ENCODE data around the gene MCRIP2. TPM values are rescaled to one million over a fixed set of nuclear protein-coding genes. Genes with fewer than 3 reads are reported as not detected.

MCRIP2 gene
- total and polyA plus RNA-seq, 2 of the 8 experiments (the other 6 are each of a cell fraction or from before 2014, with no cell fraction given) = 45.4 to 75.5 TPM

DNA sequence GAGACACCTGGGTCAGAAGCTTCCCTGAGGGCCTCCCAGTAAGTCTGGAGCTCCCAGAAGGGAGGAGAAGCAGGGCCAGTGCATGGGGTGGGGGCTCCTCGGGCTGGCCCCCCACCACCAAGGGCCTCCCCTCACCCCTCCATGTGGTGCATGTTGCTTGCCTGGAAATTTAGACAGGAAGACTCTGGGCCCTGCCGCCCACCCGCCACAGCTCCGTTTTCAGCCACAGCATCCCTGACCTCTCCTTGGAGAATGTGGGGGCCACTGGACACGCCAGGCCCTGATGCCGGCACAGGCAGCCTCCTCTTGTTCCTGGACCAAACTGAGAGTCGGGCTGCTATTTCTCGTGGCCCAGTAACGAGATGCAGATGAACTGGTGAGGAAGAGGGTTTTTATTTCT is 2.8 kb upstream of the MCRIP2 start:
- Histone ChIP-seq H3K4me2 (ENCODE audit: insufficient read depth in 1 of 2, low read depth in 2 of 2, low read length in 2 of 2) (peak overlapping the region in 1 of 2 experiments; percentile 62; a peak in 1 of 4 replicates), H2AFZ (ENCODE audit: low read length) (no peak overlapping the region), H4K20me1 (replicated peaks in 1 of 2; ENCODE audit: control insufficient read depth in 1 of 2, insufficient read depth in 2 of 2, low read length in 2 of 2) (peaks cover 3 to 5% of the 10 kb centered on the region in 2 experiments), H3K9me3 (ENCODE audit: insufficient read depth in 2 of 2, low read depth in 1 of 2, low read length in 1 of 2) (no peaks in the 10 kb centered on the region), H2BK5ac (ENCODE audit: low read depth, low read length) (peak overlapping the region; percentile 30; the same call in 1 of the 2 replicates), H4K91ac (replicated peaks; ENCODE audit: insufficient read length, low read length) (peak overlapping the region; percentile 22), H3K18ac (ENCODE audit: extremely low read depth, low read length) (peak overlapping the region; percentile 78), H3K79me2 (ENCODE audit: control insufficient read depth in 1 of 2, insufficient read depth in 2 of 2, low read length in 2 of 2) (peaks cover 0 to 8% of the 10 kb centered on the region in 2 experiments; a peak in 1 of 4 replicates), H2BK120ac (replicated peaks; ENCODE audit: low read depth, low read length) (no peak overlapping the region), H3K4ac (replicated peaks; ENCODE audit: insufficient read length, low read depth, low read length) (no peak overlapping the region), H3K23me2 (ENCODE audit: low read depth, low read length) (peaks cover 13% of the 10 kb centered on the region; the same call in 1 of the 2 replicates), H4K8ac (ENCODE audit: extremely low read depth, insufficient read depth, low read length) (no peak overlapping the region; the same call in 1 of the 2 replicates), H3K9ac (replicated peaks in 1 of 4; ENCODE audit: extremely low read depth in 1 of 4, low read depth in 3 of 4, low read length in 3 of 4) (no peak overlapping the region), H3K79me1 (ENCODE audit: low read depth, low read length) (no peaks in the 10 kb centered on the region; the same call in 1 of the 2 replicates), H3K27me3 (replicated peaks in 1 of 4; ENCODE audit: control insufficient read depth in 3 of 4, extremely low read depth in 1 of 4, insufficient read depth in 3 of 4, low read length in 3 of 4) (peaks cover 0 to 5% (median 1%) of the 10 kb centered on the region in 4 experiments; a peak in 2 of 7 replicates), H2BK20ac (ENCODE audit: low read length) (no peak overlapping the region), H3K4me1 (replicated peaks in 1 of 4; ENCODE audit: control insufficient read depth in 3 of 4, insufficient read depth in 4 of 4, low read length in 3 of 4) (peaks cover 0 to 36% (median 24%) of the 10 kb centered on the region in 4 experiments; a peak in 6 of 7 replicates), H2AK5ac (ENCODE audit: low read depth, low read length) (no peak overlapping the region), H3K14ac (ENCODE audit: insufficient read length) (no peak overlapping the region), H2BK12ac (ENCODE audit: low read depth, low read length) (no peak overlapping the region; the same call in 1 of the 2 replicates), H3K27ac (ENCODE audit: low read depth, low read length) (no peak overlapping the region), H3K36me3 (ENCODE audit: control insufficient read depth in 2 of 4, insufficient read depth in 4 of 4, low read length in 3 of 4) (peaks cover 0 to 6% (median 2%) of the 10 kb centered on the region in 4 experiments; a peak in 2 of 8 replicates), H2BK15ac (ENCODE audit: low read length) (0 out of 2 replicates have a peak overlapping the region, but pooled peaks have one; percentile 46), H4K5ac (ENCODE audit: insufficient read length, low read depth, low read length) (peak overlapping the region; percentile 29), H3K23ac (ENCODE audit: insufficient read length) (no peak overlapping the region), H3K4me3 (ENCODE audit: extremely low read depth in 1 of 4, insufficient read depth in 2 of 4, low read depth in 3 of 4, low read length in 4 of 4) (no peak overlapping the region), H3K56ac (replicated peaks; ENCODE audit: insufficient read length, low read depth, low read length) (no peak overlapping the region)
- ChIA-PET CTCF (ENCODE audit: partially characterized antibody) (interaction anchor here (0.7 to 1.8 kb wide), 5 partner anchors 9 to 118 kb away, joined by 3 to 24 read pairs (median 4); partner anchors contain the start of gene WDR90), POLR2A (ENCODE audit: partially characterized antibody) (interaction anchor here (0.7 to 2.6 kb wide), 9 partner anchors 8 to 239 kb away, joined by 3 to 10 read pairs (median 4); partner anchors contain the start of genes RHBDL1, WDR90 and WFIKKN1)
- DNase-seq (ENCODE audit: low read depth in 1 of 2, low spot score in 2 of 2) (no peak), FAIRE-seq (no peak)
- WGBS, 2 experiments (ENCODE audit: extremely low coverage in 1 of 2, insufficient coverage in 1 of 2, insufficient read length in 1 of 2, insufficient replicate concordance in 2 of 2, low coverage in 1 of 2, low lambda C conversion rate in 2 of 2, missing lambda C conversion rate in 1 of 2) = 93% methylated on average over 9 of the region's 9 CpGs; no CpG with 5 or more reads in 1 of the 2 experiments
- TF ChIP-seq, protein P1, sequence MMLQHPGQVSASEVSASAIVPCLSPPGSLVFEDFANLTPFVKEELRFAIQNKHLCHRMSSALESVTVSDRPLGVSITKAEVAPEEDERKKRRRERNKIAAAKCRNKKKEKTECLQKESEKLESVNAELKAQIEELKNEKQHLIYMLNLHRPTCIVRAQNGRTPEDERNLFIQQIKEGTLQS (IDR thresholded peaks at IDR 0.05; ENCODE audit: insufficient read depth, low read depth, low read length) = no peak

Measured in H1 (cell line).